DND-41 (cell line): ENCODE measurements around the gene STAC2.
A peak's percentile ranks its signal among the peaks of the same experiment; 100 is the strongest.

Source experiments
- ATAC-seq: fragments of 200-7000 bp; cut with Tn5 transposase; 3 replicates; pipeline ENCODE4 v1.9.1; 2021; ENCODE audit warnings: low read depth; ENCODE audit not compliant: insufficient read depth
- DNase-seq: peaks from one replicate; pipeline ENCODE4 v3.0.0-alpha.2; 2020
- H2AFZ ChIP-seq: 2 replicates; pipeline ENCODE4 v1.6.0; 2012; ENCODE audit warnings: low read depth, low read length
- H3K27ac ChIP-seq: 2 replicates; pipeline ENCODE4 v1.5.1; 2012; ENCODE audit warnings: low read length, inconsistent platforms
- H3K27me3 ChIP-seq: fragments of 200-600 bp; sonication (generic); 2 replicates; pipeline ENCODE4 v1.6.0; 2012; ENCODE audit warnings: low read length, mild to moderate bottlenecking, inconsistent platforms; ENCODE audit not compliant: insufficient read depth, poor library complexity
- H3K36me3 ChIP-seq: 2 replicates; pipeline ENCODE4 v1.5.1; 2012; ENCODE audit warnings: low read length, inconsistent platforms; ENCODE audit not compliant: insufficient read depth
- H3K4me1 ChIP-seq: 2 replicates; pipeline ENCODE4 v1.5.1; 2012; ENCODE audit warnings: mild to moderate bottlenecking, low read length; ENCODE audit not compliant: insufficient read depth
- H3K4me2 ChIP-seq: 2 replicates; pipeline ENCODE4 v1.6.0; 2012; ENCODE audit warnings: mild to moderate bottlenecking, moderate library complexity, low read length, inconsistent platforms; ENCODE audit not compliant: insufficient read depth
- H3K4me3 ChIP-seq, 2 experiments: fragments of 200-600 bp in 1 of 2; shearing (Covaris generic) in 1 of 2; 2 replicates each; pipeline ENCODE4 v1.5.1; 2012 to 2016; ENCODE audit warnings: inconsistent platforms in 2 of 2, low read length in 2 of 2, mild to moderate bottlenecking in 2 of 2, low read depth in 1 of 2, moderate library complexity in 1 of 2
- H3K79me2 ChIP-seq: 2 replicates; pipeline ENCODE4 v1.6.0; 2012; ENCODE audit warnings: low read length, inconsistent platforms; ENCODE audit not compliant: insufficient read depth
- H3K9ac ChIP-seq: 2 replicates; pipeline ENCODE4 v1.6.0; 2012; ENCODE audit warnings: low read depth, mild to moderate bottlenecking, inconsistent platforms, low read length, moderate library complexity
- H3K9me3 ChIP-seq: 2 replicates; pipeline ENCODE4 v1.5.1; 2012; ENCODE audit warnings: low read length, moderate library complexity, mild to moderate bottlenecking, inconsistent platforms; ENCODE audit not compliant: insufficient read depth, severe bottlenecking
- H4K20me1 ChIP-seq: 2 replicates; pipeline ENCODE4 v1.6.0; 2012; ENCODE audit warnings: low read length; ENCODE audit not compliant: insufficient read depth
- EZH2 ChIP-seq: IDR thresholded peaks from 3 replicates; pipeline ENCODE4 v1.6.1; 2012; ENCODE audit warnings: borderline replicate concordance, low read depth, mild to moderate bottlenecking, moderate library complexity, low read length, inconsistent platforms; ENCODE audit not compliant: severe bottlenecking
- TF ChIP-seq, protein P1 (sequence below): IDR thresholded peaks from 2 replicates; pipeline ENCODE4 v1.5.1; 2012; ENCODE audit warnings: borderline replicate concordance, low read length, moderate library complexity, mild to moderate bottlenecking; ENCODE audit not compliant: poor library complexity, severe bottlenecking; ENCODE audit errors: extremely low read depth

Gene STAC2

DNA sequence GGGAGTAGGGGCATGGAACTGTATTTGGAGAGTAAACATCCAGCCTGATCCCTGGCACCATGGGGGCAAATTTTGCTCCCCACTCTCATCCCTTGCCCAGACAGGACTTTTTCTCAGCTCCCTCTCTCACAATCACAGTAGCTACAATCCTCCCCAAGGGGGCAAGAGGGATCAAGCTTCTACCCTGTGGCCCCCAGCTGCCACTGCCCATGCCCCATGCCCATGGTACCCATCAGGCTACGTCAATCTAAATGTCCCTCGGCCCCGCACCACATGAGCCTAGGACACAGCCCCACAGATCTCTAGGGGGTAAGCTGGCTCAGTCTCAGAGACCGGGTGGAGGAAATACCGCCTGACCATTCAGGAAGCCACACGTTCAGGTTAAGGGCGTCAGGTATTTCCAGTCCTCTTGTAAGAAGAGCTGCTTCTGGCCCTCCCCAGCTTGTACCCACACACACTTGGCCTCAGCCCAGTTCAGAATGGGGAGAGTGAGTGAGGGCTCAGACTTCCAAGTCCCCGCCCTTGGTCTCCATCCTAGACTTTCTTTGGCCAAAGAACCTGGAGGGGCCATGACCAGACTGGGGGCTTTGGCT is 30.1 kb downstream of the STAC2 start:
- ATAC-seq (no peak), DNase-seq (no peak)
- Histone ChIP-seq H3K4me2 (peak overlapping the region; percentile 98), H3K36me3 (peaks cover 45% of the 10 kb centered on the region), H3K9me3 (no peaks in the 10 kb centered on the region), H3K79me2 (peaks cover 52% of the 10 kb centered on the region), H3K4me1 (peaks cover 55% of the 10 kb centered on the region), H2AFZ (no peak overlapping the region), H3K27ac (peak overlapping the region; percentile 99; the same call in 1 of the 2 replicates), H3K27me3 (no peaks in the 10 kb centered on the region), H3K4me3 (peak overlapping the region in 1 of 2 experiments; percentile 88; a peak in 2 of 4 replicates), H4K20me1 (peaks cover 26% of the 10 kb centered on the region), H3K9ac (peak overlapping the region; percentile 93)
- TF ChIP-seq EZH2, result no peak
- TF ChIP-seq, protein P1, sequence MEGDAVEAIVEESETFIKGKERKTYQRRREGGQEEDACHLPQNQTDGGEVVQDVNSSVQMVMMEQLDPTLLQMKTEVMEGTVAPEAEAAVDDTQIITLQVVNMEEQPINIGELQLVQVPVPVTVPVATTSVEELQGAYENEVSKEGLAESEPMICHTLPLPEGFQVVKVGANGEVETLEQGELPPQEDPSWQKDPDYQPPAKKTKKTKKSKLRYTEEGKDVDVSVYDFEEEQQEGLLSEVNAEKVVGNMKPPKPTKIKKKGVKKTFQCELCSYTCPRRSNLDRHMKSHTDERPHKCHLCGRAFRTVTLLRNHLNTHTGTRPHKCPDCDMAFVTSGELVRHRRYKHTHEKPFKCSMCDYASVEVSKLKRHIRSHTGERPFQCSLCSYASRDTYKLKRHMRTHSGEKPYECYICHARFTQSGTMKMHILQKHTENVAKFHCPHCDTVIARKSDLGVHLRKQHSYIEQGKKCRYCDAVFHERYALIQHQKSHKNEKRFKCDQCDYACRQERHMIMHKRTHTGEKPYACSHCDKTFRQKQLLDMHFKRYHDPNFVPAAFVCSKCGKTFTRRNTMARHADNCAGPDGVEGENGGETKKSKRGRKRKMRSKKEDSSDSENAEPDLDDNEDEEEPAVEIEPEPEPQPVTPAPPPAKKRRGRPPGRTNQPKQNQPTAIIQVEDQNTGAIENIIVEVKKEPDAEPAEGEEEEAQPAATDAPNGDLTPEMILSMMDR, result no peak

DNA sequence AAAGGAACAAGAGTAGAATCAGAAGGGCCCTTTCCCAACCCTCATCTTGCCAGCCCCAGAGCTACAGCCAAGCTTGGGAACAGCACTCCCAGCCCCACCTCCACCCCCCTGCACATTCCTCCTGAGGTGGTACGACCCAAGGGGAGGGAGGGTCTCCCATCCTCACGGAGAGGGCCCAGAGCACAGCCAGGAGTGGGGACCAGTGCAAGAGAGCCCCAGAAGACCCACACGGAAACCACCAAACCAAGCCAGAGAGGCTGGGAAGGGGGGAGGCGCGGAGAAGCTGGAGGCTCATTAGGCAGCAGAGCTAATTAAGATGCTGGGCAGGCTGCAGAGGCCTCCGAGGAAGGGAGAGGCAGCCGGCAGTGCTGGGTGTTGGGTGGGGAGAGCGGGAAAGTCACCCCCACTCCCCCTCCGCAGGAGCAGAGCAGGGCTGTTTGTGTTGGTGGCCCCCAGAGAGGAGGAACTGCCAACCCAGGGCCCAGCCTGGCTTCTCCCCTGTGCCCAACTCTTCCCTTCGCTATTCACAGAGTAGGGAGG is 30.7 kb downstream of the STAC2 start:
- H3K27me3 ChIP-seq, result no peaks in the 10 kb centered on the region
- peaks cover 26% of the 10 kb centered on the region for H4K20me1 ChIP-seq
- no peak for DNase-seq
- H3K27ac ChIP-seq, result peak overlapping the region; percentile 99; the same call in 1 of the 2 replicates
- no peaks in the 10 kb centered on the region for H3K9me3 ChIP-seq
- H3K4me2 ChIP-seq, result peak overlapping the region; percentile 15; the same call in 1 of the 2 replicates
- no peak overlapping the region for H3K4me3 ChIP-seq
- ATAC-seq, result no peak
- TF ChIP-seq, protein P1, result no peak
- no peak for TF ChIP-seq EZH2
- H3K4me1 ChIP-seq, result peaks cover 53% of the 10 kb centered on the region
- H3K36me3 ChIP-seq, result peaks cover 47% of the 10 kb centered on the region
- H2AFZ ChIP-seq, result no peak overlapping the region
- peak overlapping the region; percentile 93; the same call in 1 of the 2 replicates for H3K9ac ChIP-seq
- H3K79me2 ChIP-seq, result peaks cover 46% of the 10 kb centered on the region

DNA sequence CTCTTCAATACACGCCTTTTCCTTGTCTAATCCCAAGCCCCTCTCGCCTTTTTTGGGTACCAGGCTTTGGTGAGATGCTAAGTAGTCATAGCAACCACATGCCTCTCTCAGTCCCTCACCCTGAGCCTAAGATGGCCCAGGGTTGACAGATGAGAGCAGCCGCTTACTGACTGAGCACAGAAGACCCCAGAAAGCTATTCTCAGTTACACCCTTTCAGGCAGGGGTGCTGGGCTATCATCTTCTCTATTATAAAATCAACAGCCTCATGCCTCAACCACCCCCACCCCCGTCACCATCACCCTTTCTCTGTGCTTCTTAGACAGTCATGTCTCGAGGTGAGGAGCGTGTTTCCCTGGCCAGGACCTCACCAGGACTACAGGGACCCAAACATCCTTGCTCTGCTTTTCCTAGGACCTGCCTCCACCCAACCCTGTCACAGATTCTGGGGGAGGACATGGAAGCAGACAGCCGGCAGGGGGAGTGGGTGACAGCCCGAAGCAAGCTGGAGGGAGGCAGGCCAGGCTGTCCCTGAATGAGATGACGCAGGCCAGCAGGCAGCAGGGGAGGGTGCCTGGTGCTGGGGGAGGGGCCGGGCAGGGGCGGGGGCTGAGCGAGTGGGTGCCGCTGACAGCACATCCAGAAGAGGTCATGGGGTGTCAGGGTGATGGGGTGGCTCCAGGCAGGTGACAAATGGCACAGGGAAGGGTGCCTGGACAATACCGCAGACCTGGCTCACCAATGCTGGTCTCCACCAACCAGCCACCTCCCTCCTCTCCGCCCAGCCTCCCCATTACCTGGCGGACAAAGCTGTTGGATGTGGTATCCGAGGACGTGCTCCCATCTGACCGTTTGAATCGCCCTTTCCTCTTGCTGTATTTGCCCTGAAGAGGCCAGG is 31.4 kb downstream of the STAC2 start:
- no peak for DNase-seq

More for the DNA sequence above, 31.4 kb downstream of the STAC2 start:
- Histone ChIP-seq H2AFZ (no peak overlapping the region), H3K27ac (no peak overlapping the region), H3K9me3 (no peaks in the 10 kb centered on the region), H3K79me2 (peaks cover 45% of the 10 kb centered on the region), H3K27me3 (no peaks in the 10 kb centered on the region), H3K9ac (no peak overlapping the region), H3K4me3 (no peak overlapping the region), H3K4me1 (peaks cover 50% of the 10 kb centered on the region), H4K20me1 (peaks cover 26% of the 10 kb centered on the region), H3K4me2 (peak overlapping the region; percentile 15; the same call in 1 of the 2 replicates), H3K36me3 (peaks cover 50% of the 10 kb centered on the region)
- TF ChIP-seq, protein P1, result no peak
- TF ChIP-seq EZH2, result no peak
- no peak for ATAC-seq
